Ecto neural progenitor cell (in vitro differentiated cells): Measurements from ENCODE around the gene SPEF1.
"Not testable (repeated sequence)": the region's sequence is repeated elsewhere in the genome, so short reads cannot be mapped to it uniquely, and the experiment has no call there.

ENCODE experiments used
- DNase-seq: peaks from one replicate; pipeline ENCODE4 v3.0.0-alpha.2; 2018; ENCODE audit warnings: low spot score

SPEF1 gene

DNA sequence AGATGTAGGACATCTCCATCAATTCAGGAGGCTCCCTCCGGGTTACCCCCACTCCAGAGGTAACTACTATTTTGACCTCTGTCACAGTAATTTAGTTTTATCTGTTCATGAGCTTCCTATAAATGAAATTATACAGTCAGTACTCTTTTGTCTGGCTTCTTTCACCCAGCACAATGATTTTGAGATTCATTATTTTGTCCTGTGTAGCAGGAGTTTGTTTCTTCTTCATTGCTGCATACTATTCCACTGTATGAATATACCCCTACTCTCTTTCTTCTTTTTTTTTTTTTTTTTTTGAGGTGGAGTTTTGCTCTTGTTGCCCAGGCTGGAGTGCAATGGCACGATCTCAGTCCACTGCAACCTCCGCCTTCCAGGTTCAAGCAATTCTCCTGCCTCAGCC lies 27.3 kb upstream of the SPEF1 start:
- DNase-seq, result no peak

DNA sequence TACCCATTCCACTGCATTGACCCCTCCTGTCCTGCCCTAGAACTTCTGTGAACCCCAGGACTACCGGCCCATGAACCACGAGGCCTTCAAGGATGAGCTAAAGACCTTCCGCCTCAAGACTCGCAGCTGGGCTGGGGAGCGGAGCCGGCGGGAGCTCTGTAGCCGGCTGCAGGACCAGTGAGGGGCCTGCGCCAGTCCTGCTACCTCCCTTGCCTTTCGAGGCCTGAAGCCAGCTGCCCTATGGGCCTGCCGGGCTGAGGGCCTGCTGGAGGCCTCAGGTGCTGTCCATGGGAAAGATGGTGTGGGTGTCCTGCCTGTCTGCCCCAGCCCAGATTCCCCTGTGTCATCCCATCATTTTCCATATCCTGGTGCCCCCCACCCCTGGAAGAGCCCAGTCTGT lies 23.5 kb upstream of the SPEF1 start:
- no peak for DNase-seq

DNA sequence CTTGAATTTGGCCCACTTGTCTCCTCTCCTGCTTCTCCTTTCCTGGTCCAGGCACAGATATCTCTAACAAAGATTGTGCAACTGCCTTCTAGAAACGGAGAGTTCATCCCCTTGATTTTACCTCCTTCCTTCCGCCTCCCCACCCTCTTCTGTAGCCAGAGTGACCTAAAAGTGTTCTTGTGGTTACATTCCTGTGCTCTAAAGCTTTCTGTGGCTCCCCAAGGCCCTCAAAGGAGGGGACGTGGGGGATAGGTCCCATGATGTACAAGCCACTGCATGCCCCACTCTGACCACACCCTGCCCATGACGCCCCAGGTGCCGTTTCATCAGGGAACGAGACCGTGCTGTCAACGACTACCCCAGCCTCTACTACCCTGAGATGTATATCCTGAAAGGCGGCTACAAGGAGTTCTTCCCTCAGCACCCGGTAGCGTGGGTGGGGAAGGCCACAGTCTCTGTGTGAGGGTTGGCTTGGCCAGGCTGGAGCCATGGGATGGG lies 23.1 kb upstream of the SPEF1 start:
- no peak for DNase-seq

DNA sequence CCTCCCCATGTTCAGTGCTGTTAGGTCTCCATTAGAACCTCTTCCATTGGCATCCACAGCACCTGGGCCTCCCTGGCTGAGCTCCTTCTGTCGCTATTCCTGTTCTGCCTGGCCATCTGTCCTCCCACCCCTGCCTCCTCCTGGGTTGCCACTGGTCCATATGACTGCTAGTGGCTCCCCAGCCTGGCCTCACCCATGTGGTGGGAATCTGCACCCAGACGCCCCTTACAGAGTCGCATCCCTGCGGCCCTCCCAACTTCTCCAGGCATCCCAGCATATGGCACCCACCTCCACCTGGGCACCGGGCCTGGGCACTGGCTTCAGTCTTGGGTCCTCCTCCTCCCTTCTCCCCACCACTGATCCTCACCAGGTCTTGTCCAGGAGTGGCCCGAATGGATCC lies 22.6 kb upstream of the SPEF1 start:
- DNase-seq, result no peak

DNA sequence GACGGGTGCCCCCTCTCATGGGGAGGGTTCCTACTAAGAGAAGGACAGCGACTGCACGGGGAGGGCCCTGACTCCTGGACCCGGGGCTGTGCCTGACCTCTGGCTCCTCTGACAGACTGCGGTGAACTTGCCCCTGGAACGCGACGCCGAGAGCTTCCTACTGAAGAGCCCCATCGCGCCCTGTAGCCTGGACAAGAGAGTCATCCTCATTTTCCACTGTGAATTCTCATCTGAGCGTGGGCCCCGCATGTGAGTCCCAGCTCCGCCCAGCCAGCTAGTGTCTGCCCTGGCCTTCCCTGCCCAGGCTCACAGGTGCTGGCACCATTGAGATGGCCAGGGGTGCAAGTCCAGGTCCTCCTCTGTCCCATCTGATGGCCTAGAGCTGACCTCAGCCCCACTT lies 22.0 kb upstream of the SPEF1 start:
- DNase-seq, result no peak

DNA sequence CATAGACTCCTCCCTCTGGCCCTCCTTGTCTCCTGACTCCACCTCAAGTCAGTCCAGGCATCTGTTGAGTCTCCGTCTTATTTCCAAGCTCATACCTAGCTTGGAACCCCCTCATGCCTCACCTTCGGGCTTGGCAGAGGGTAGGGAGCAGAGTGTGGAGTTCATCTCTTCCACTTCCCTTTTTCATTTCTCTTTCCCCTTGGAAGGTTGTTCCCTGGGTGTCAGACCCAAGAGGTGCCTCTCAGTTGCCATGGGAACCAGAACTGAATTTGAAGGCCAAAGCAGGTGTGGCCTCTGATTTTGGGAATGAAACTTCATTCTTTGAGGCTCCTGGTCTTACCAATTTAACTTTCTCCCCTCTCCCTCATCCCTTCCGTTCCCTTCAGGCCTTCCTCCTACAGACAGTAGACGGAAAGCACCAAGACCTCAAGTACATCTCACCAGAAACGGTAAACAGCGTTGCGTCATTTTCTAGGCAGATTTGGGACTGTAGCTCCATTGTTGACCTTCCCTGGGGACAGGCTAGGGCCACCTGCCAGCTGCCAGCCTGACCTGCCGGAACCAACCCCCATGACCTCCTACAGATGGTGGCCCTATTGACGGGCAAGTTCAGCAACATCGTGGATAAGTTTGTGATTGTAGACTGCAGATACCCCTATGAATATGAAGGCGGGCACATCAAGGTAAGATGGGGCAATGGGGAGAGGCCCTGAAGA lies 21.4 kb upstream of the SPEF1 start:
- DNase-seq, result no peak

DNA sequence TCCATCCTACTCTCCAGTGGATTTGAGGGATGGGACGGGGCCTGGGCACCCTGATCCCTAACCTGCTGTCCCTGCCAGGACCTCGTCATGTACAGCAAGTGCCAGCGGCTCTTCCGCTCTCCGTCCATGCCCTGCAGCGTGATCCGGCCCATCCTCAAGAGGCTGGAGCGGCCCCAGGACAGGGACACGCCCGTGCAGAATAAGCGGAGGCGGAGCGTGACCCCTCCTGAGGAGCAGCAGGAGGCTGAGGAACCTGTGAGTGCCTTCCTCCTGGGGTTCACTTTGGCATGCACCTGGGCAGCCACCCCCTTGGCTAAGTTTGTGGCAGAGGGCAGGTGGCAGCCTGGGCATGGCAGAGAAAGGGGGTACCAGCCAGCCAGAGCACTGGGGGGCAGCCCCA lies 20.6 kb upstream of the SPEF1 start:
- no peak for DNase-seq

DNA sequence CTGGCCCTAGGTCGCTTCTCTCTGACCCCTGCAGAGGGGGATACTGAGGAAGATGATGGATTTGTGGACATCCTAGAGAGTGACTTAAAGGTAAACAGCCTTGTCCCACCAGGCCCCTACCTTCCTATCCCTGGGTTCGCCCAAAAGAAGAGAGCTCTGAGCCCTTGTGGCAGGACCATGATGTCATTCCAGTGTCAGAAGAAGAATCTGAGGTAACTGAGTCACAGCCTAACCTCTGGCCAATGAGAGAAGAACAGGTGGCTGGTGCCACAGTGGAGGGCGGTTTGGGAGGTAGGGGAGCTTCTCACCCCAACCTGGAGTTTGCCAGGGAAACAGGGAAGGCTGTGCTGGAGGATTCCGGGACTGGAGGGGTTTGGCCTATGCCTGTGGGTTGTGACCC lies 20.1 kb upstream of the SPEF1 start:
- no peak for DNase-seq

DNA sequence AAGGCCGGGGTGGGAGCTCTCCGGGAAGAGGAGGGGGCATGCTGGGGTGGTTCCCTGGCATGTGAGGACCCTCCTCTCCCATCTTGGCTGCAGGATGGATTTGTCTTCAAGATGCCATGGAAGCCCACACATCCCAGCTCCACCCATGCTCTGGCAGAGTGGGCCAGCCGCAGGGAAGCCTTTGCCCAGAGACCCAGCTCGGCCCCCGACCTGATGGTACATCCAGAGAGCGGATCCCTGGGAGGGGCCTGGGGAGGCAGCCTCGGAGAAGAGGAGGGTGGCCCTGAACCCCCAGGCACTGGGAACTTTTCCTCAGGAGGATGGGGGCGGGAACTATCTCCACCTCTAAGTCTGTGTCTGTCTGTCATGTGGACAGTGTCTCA lies 19.6 kb upstream of the SPEF1 start:
- no peak for DNase-seq

DNA sequence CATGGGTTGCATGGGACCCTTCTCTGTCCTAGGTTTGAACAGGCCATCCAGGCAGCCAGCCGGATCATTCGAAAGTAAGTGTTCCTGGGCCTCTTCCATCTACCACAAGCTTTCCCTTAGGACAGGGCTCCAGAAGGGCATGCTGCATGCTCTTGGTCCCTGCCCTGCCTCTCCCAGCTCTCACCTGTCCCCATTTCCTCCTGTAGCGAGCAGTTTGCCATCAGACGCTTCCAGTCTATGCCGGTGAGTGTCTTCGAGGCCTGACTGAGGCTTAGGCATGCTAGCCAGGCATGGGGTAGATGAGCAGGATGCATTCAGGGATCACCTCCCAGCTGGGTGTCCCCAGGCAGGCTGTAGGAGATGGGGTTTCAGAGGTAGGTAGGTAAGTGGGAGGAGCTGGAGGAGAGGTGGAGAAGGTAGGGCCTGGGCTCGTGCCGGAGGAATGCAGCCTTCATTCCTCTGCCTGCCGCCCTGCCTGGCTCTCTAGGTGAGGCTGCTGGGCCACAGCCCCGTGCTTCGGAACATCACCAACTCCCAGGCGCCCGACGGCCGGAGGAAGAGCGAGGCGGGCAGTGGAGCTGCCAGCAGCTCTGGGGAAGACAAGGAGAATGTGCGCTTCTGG lies 19.1 kb upstream of the SPEF1 start:
- DNase-seq, result no peak

DNA sequence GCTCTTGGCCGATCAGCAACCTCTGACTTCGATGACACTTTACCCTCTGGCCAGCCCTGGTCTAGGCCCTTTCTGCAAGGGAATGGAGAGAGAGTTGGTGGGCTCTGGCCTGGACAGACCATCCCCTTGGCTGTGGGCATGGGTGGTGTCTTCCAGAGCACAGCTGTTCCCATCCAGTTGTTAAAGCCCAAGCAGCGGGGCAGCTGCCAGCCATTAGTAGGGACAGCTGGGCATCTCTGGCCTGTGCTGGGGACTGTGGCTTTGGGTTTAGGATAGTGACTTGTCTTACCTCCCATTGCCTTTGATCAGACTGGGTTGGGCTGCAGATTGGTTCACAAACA lies 17.6 kb upstream of the SPEF1 start:
- DNase-seq, result no peak

DNA sequence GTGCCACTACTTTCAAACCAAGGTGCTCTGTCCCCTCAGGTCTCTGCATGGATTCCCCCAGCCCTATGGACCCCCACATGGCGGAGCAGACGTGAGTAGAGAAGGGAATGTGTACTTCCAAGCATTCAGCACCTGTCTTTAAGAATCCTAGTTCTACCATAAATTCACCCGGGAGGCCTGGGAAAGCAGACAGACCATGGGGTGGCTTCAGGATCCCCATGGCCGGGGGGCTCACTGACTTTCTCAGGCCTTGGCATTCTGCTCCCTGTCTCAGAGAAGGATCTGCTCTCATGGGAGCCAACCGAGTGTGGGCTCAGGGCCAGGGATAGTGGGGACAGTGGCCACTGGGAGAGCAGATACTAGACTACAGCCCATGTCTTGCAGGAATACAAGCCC lies 17.1 kb upstream of the SPEF1 start:
- DNase-seq, result no peak

DNA sequence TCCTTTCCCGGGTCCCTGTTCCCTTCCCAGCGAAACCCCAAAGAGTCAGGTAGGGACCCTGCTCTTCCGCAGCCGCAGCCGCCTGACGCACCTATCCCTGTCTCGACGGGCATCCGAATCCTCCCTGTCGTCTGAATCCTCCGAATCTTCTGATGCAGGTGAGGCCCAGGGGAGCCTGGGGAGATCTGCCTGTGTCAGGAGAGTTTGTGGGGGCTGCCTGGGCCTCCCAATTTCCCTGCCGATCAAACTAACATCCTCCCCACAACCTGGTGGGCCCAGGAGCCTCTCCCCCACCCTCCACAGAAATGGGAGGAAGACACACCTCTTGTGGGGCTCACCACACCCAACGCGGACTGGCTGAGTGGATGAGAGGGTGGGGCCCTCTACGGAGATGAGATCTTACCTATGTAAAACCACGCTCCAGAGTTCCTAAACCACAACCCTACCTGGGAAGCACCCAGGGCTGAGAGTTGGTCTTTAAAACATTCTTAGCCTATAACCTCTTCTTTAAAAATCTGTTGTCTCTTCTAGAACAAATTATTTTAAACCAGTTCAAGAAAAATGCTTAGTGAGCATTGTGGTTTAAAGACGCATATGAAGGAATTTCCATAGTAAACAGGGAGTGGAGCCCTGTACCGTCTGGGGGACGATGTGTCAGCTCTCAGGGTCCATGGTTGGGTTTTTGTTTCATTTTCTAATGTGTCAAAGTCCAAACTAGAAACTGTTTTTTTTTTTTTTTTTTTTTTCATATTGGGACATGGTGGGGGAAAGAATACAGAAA lies 16.5 kb upstream of the SPEF1 start:
- DNase-seq, result no peak

DNA sequence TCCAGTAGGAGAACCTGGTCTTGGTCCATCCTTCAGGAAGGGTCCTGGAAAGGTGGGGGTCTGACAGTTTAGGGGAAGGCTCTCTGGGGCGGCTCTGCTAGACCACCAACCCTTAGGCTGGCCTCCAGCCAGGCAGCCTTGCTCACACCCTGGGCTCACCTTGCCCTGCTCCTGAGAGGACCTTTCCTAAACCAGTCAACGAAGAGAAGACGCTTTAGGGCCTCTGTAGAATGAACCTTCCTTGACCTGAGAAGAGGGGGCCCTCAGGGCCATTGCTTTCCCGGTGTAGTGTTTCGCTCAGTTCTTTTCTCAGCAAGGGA lies 15.9 kb upstream of the SPEF1 start:
- no peak for DNase-seq

DNA sequence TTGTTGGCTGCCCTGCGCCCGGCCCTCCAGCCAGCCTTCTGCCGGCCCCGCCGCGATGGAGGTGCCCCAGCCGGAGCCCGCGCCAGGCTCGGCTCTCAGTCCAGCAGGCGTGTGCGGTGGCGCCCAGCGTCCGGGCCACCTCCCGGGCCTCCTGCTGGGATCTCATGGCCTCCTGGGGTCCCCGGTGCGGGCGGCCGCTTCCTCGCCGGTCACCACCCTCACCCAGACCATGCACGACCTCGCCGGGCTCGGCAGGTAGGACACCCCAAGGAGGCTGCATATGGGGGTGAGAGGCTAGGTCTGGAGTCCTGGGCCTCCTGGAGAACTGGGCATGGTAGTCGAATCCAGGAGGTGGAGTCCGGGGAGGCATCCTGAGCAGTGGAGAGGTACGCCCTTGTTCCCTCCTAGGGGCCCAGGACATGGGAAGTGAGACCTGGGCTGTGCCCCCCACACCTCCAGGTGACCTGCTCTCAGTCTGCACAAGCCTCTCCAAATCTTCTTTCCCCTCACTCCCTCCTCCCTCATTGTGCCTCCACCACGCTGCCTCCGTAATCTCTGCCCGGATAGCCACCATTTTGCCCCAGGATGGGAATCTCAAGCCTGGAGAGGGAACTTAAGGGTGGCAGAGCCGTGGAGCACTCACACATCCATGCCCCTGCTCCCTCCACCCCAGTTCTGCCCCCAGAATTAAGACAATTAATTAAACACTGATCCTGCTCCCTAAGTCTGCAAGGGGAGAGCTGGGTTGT lies 15.4 kb upstream of the SPEF1 start:
- DNase-seq, result no peak

DNA sequence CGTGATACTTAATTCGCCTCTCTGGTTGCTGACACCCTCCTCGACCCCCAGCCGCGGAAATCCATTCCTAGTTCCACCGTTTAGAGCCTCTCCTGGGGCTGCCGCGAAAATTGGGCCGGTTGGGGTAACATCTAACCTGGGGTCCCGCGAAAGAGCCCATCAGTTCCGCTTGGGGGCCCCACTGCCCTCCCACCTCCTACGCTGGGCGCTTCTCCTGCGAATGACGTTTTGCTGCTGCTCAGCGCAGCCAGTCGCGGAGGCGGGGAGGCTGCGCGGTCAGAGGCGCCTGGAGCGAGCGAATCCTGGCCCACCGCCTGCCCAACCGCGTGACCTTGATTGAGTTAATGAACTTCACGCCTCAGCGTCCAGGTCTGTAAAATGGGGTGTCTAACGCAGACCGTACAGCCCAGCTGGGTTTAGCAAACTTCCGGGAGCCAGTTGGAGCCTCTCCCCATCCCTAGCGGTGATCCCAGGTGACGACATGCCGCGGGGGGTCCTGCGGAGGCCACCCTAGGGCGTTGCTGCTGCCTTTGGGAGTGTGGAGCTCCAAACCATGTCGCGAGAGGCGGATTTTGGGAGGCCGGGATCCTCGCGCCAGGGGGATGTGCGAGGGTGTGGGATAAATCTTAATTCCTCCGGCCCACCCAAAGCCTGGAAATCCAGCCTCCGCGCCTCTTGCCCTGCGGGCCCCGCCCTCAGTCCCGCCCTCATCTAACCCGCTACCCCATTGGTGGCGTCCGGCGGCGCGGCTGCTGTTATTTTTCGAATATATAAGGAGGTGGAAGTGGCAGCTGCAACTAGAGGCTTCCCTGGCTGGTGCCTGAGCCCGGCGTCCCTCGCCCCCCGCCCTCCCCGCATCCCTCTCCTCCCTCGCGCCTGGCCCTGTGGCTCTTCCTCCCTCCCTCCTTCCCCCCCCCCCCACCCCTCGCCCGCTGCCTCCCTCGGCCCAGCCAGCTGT lies 14.5 kb upstream of the SPEF1 start, which contains the start of gene CDC25B:
TSS of gene CDC25B (plus strand) at position 800 of the 958 bp plus-strand sequence. CDS start 222 bp downstream, outside the sequence.
- DNase-seq, result peak; percentile 94

DNA sequence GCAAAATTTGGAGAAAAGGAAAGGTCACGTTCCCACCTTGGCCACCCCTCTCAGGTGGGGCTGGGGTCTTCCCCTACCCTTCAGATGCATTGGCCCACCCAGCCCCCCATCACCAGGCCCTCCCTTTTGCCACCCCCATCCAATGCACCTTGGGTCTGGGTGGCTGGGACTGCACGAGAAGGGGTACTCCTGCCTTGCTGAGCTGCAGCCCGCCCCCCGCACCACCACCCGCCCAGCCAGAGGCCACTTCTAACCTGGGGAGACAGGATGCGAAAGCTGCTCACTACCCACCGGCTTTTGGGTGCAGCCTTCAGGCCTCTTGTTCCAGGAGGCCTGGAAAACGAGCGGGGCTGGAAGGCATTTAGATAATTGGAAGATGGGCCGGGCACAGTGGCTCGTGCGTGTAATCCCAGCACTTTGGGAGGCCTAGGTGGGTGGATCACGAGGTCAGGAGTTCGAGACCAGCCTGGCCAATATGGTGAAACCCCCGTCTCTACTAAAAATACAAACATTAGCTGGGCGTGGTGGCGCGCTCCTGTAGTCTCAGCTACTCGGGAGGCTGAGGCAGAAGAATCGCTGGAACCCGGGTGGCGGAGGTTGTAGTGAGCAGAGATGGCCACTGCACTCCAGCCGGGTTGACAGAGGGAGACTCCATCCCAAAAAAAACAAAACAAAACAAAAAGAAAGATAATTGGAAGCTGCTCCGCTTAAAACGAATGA lies 13.6 kb upstream of the SPEF1 start:
- no peak for DNase-seq

DNA sequence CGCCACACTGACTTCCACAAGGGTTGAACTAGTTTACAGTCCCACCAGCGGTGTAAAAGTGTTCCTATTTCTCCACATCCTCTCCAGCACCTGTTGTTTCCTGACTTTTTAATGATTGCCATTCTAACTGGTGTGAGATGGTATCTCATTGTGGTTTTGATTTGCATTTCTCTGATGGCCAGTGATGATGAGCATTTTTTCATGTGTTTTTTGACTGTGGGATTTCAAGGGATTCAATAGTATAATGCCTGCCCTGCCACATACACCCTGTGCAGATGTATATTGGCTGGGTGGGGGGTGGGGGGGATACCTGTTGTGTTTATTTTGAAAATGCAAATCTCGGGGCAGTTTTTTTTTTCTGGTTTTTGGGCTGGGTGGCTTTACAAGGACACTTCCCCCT lies 12.9 kb upstream of the SPEF1 start:
- DNase-seq, result not testable (repeated sequence)

DNA sequence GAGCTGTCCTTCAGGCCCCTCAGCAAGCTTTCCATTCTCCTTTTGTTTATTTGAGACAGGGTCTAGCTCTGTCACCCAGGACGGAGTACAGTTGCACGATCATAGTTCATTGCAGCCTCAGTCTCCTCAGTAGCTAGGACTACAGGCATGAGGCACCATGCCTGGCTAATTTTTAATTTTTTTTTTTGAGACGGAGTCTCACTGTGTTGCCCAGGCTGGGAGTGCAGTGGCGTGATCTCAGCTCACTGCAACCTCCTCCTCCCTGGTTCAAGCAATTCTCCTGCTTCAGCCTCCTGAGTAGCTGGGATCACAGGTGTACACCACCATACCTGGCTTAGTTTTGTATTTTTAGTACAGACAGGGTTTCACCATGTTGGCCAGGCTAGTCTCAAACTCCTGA lies 8.0 kb upstream of the SPEF1 start:
- not testable (repeated sequence) for DNase-seq

DNA sequence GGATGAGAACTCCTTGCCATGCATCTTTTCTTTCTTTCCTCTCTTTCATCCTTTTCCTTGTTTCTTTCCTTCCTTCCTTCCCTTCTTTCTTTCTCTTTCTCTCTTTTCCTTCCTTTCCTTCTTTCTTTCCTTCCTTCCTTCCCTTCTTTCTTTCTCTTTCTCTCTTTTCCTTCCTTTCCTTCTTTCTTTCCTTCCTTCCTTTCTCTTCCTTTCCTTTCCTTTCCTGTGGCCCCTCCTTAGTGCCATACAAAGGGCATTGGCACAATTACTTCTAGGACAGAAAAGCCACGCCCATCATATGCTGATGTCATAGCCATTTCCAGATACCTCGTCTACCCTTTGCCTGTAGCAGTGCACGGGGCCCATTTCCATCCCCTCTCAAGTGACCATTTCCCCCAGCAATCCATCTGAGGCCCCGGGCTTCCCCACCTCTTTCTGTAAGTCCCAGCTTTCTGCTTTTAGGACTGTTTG lies 7.5 kb upstream of the SPEF1 start:
- DNase-seq, result peak; percentile 36
